HepG2 (cell line): ENCODE results near the gene DNPH1. TPM values are rescaled to one million over a fixed set of nuclear protein-coding genes. Genes with fewer than 3 reads are reported as not detected.

Source experiments
- ATAC-seq: fragments of 200-7000 bp; cut with Tn5 transposase; 3 replicates; pipeline ENCODE4 v1.9.1; 2020; ENCODE audit warnings: mild to moderate bottlenecking, moderate library complexity
- BruUV-seq: library from RNA; stranded (reverse); fragments of 400-500 nt; replicated peaks from 2 replicates; lab custom pipeline; 2021; lab: Mats Ljungman, UMichigan
- CTCF ChIA-PET: fragments of 300-600 bp; formaldehyde crosslinking; extraction: SDS; loops from one replicate; lab custom pipeline; 2021; ENCODE audit warnings: low total read pairs, inconsistent platforms, low intra/inter-chr PET ratio; lab: Yijun Ruan, JAX
- POLR2A ChIA-PET: fragments of 350-600 bp; sonication (Branson Sonifier 250); formaldehyde crosslinking; loops from one replicate; lab custom pipeline; 2020; ENCODE audit warnings: antibody characterized with exemption, inconsistent platforms; lab: Yijun Ruan, JAX
- DNase-seq: peaks from one replicate; pipeline ENCODE4 v3.0.0-alpha.2; 2015; ENCODE audit warnings: low spot score
- FAIRE-seq: peaks from 3 replicates; lab custom pipeline; 2011; peaks lifted over from hg19 to GRCh38; lab: Jason Lieb, UNC
- H2AFZ ChIP-seq: one replicate; pipeline ENCODE4 v1.6.1; 2011; ENCODE audit warnings: low read length, inconsistent platforms
- H3K27ac ChIP-seq: fragments of 300-600 bp; 3 replicates; pipeline ENCODE4 v1.8.0; 2011; ENCODE audit warnings: mixed run types, mild to moderate bottlenecking, mixed read lengths, low read length, inconsistent platforms; ENCODE audit not compliant: insufficient read depth; ENCODE audit errors: extremely low read length
- H3K27me3 ChIP-seq, 2 experiments: fragments of 200-600 bp in 1 of 2; 2 replicates in 1 of 2; 3 replicates in 1 of 2; pipeline versions ENCODE4 v1.6.0 to v1.8.0; 2011; ENCODE audit warnings: low read length in 2 of 2, mild to moderate bottlenecking in 2 of 2, moderate library complexity in 2 of 2, inconsistent platforms in 1 of 2; ENCODE audit not compliant: insufficient read depth in 2 of 2, control insufficient read depth in 1 of 2
- H3K36me3 ChIP-seq, 2 experiments: fragments of 200-600 bp in 1 of 2; replicated peaks in 1 of 2; 2 replicates in 1 of 2; 3 replicates in 1 of 2; pipeline versions ENCODE4 v1.5.1 to v1.8.0; 2011; ENCODE audit warnings: low read length in 2 of 2, inconsistent platforms in 1 of 2; ENCODE audit not compliant: insufficient read depth in 2 of 2, control insufficient read depth in 1 of 2
- H3K4me1 ChIP-seq: 2 replicates; pipeline ENCODE4 v1.5.1; 2012; ENCODE audit warnings: low read length, inconsistent platforms; ENCODE audit not compliant: insufficient read depth
- H3K4me2 ChIP-seq: 2 replicates; pipeline ENCODE4 v1.6.0; 2011; ENCODE audit warnings: low read depth, low read length, inconsistent platforms
- H3K4me3 ChIP-seq, 3 experiments: fragments of 200-600 bp in 1 of 3; sonication (generic), shearing (Covaris generic) in 1 of 3; replicated peaks in 1 of 3; 2 replicates each; pipeline ENCODE4 v1.5.1; 2011 to 2016; ENCODE audit warnings: low read length in 3 of 3, inconsistent platforms in 2 of 3, low read depth in 2 of 3, mild to moderate bottlenecking in 2 of 3, control low read depth in 1 of 3, mixed read lengths in 1 of 3; ENCODE audit not compliant: insufficient read depth in 1 of 3
- H3K79me2 ChIP-seq: one replicate; pipeline ENCODE4 v1.6.1; 2011; ENCODE audit warnings: low read length, inconsistent platforms; ENCODE audit not compliant: insufficient read depth
- H3K9ac ChIP-seq: 2 replicates; pipeline ENCODE4 v1.6.0; 2011; ENCODE audit warnings: mild to moderate bottlenecking, low read depth, low read length, inconsistent platforms; ENCODE audit not compliant: insufficient read depth
- H3K9me3 ChIP-seq: 2 replicates; pipeline ENCODE4 v1.5.1; 2012; ENCODE audit warnings: mild to moderate bottlenecking, low read length
- H4K20me1 ChIP-seq: 2 replicates; pipeline ENCODE4 v1.6.0; 2011; ENCODE audit warnings: inconsistent platforms, mild to moderate bottlenecking, low read length, moderate library complexity; ENCODE audit not compliant: insufficient read depth
- ETV6 ChIP-seq: sonication (generic); formaldehyde crosslinking; conservative IDR thresholded peaks from 2 replicates; pipeline ENCODE4 v1.4.0; 2020; ENCODE audit warnings: missing genetic modification reagents
- FOSL2 ChIP-seq: sonication (generic); formaldehyde crosslinking; IDR thresholded peaks from 2 replicates; pipeline ENCODE4 v1.4.0; 2020; ENCODE audit warnings: missing genetic modification reagents
- PITX1 ChIP-seq: sonication (generic); formaldehyde crosslinking; IDR thresholded peaks from 2 replicates; pipeline ENCODE4 v1.5.1; 2020; ENCODE audit warnings: mild to moderate bottlenecking, missing genetic modification reagents
- SSRP1 ChIP-seq: IDR thresholded peaks from 2 replicates; pipeline ENCODE4 v1.6.1; 2016; ENCODE audit warnings: control low read depth
- ZMYM2 ChIP-seq: sonication (generic); formaldehyde crosslinking; IDR thresholded peaks from 2 replicates; pipeline ENCODE4 v1.8.0; 2022; ENCODE audit warnings: mild to moderate bottlenecking, missing genetic modification reagents
- ZNF10 ChIP-seq: sonication (generic); formaldehyde crosslinking; IDR thresholded peaks from 2 replicates; pipeline ENCODE4 v1.4.0; 2020; ENCODE audit warnings: mild to moderate bottlenecking, low read depth, missing genetic modification reagents, borderline replicate concordance
- ZNF232 ChIP-seq: sonication (generic); formaldehyde crosslinking; IDR thresholded peaks from 2 replicates; pipeline ENCODE4 v1.4.0; 2020; ENCODE audit warnings: missing genetic modification reagents, borderline replicate concordance
- ZNF382 ChIP-seq: sonication (generic); formaldehyde crosslinking; IDR thresholded peaks from 2 replicates; pipeline ENCODE4 v1.5.0; 2020; ENCODE audit warnings: missing genetic modification reagents, mild to moderate bottlenecking, borderline replicate concordance
- ZNF761 ChIP-seq: sonication (generic); formaldehyde crosslinking; conservative IDR thresholded peaks from 2 replicates; pipeline ENCODE4 v1.4.0; 2020; ENCODE audit warnings: mild to moderate bottlenecking, missing genetic modification reagents
- WGBS: methylation state at CpG from one replicate; pipeline ENCODE4 v1.1.6; 2017; ENCODE audit warnings: low lambda C conversion rate; 5-methylcytosine and 5-hydroxymethylcytosine counted together
- in situ Hi-C: cut with HindIII; loops from 2 replicates; pipeline ENCODE4 v1.10.0; 2017; ENCODE audit warnings: low pct_unique_long_range_greater_than_20kb; ENCODE audit not compliant: extremely low pct_ligation_motif_present
- intact Hi-C: fragments of 100-400 bp; cut with micrococcal nuclease; formaldehyde crosslinking; loops from one replicate; pipeline ENCODE4 v1.10.0; 2022; ENCODE audit not compliant: unreplicated experiment
- polyA plus RNA-seq, 8 experiments: library from polyadenylated mRNA; depleted of rRNA in 3 of 8; stranded (reverse) in 7 of 8; unstranded in 1 of 8; fragments of >200 nt; fragmentation: Illumina TruSeq in 4 of 8; extraction: Trizol in 4 of 8; gene quantifications; 2 replicates each; pipeline versions ENCODE4 v1.2.1 to v1.2.3, GENCODE V29; 2011 to 2016; ENCODE audit warnings: low read depth in 4 of 8, missing spikeins in 1 of 8, mixed read lengths in 1 of 8; ENCODE audit not compliant: insufficient read depth in 1 of 8
- total RNA-seq, 5 experiments: library from RNA; depleted of rRNA; stranded (reverse); fragments of >200 nt; fragmentation: Illumina TruSeq; extraction: Trizol; gene quantifications; 2 replicates each; pipeline ENCODE4 v1.2.3, GENCODE V29; 2016; ENCODE audit warnings: low read depth in 1 of 5
- TF ChIP-seq, protein P1 (sequence below): sonication (generic); formaldehyde crosslinking; IDR thresholded peaks from 2 replicates; pipeline ENCODE4 v1.5.1; 2020; ENCODE audit warnings: mild to moderate bottlenecking, missing genetic modification reagents, borderline replicate concordance
- TF ChIP-seq, protein P2 (sequence below): sonication (generic); formaldehyde crosslinking; IDR thresholded peaks from 2 replicates; pipeline ENCODE4 v1.5.0; 2020; ENCODE audit warnings: missing genetic modification reagents
- TF ChIP-seq, protein P3 (sequence below): fragments of 450-650 bp; IDR thresholded peaks from 2 replicates; pipeline ENCODE4 v1.6.1; 2017

DNPH1 gene
- total and polyA plus RNA-seq, 2 of the 13 experiments (the other 11 are each of a cell fraction or from before 2014, with no cell fraction given) = 56.5 to 75.1 TPM

DNA sequence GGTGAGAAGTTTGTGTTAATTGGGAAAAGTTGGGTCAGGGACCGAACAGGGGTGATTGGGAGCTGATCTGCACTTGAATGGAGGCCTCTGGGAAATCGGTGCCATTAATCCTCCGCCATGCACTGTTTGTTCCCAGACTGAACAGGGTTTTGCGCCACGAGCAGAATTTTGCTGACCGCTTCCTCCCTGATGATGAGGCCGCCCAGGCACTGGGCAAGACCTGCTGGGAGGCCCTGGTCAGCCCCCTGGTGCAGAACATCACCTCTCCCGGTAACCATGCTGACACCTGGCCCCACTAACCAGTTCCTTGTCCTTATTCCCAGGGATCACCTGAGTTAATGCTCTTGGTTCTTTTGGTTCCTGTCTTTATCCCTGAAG, 25.6 kb downstream of the DNPH1 start:
- Histone ChIP-seq H2AFZ (no peak overlapping the region), H3K4me1 (0 out of 2 replicates have a peak, but pooled peaks cover 5% of the 10 kb centered on the region), H3K79me2 (no peaks in the 10 kb centered on the region), H3K36me3 (peaks cover 0 to 2% of the 10 kb centered on the region in 2 experiments; a peak in 2 of 5 replicates), H3K4me3 (no peak overlapping the region), H3K4me2 (no peak overlapping the region), H3K27me3 (no peaks in the 10 kb centered on the region), H3K9me3 (no peaks in the 10 kb centered on the region), H3K9ac (no peak overlapping the region), H4K20me1 (no peaks in the 10 kb centered on the region), H3K27ac (no peak overlapping the region)
- in situ Hi-C loops (no loop called here), intact Hi-C loops (no loop called here)
- POLR2A ChIA-PET = no interaction called here
- 92% methylated on average over 8 of the region's 8 CpGs for WGBS
- TF ChIP-seq ZNF382 (CRISPR knock-in tag) = no peak
- TF ChIP-seq, protein P1, sequence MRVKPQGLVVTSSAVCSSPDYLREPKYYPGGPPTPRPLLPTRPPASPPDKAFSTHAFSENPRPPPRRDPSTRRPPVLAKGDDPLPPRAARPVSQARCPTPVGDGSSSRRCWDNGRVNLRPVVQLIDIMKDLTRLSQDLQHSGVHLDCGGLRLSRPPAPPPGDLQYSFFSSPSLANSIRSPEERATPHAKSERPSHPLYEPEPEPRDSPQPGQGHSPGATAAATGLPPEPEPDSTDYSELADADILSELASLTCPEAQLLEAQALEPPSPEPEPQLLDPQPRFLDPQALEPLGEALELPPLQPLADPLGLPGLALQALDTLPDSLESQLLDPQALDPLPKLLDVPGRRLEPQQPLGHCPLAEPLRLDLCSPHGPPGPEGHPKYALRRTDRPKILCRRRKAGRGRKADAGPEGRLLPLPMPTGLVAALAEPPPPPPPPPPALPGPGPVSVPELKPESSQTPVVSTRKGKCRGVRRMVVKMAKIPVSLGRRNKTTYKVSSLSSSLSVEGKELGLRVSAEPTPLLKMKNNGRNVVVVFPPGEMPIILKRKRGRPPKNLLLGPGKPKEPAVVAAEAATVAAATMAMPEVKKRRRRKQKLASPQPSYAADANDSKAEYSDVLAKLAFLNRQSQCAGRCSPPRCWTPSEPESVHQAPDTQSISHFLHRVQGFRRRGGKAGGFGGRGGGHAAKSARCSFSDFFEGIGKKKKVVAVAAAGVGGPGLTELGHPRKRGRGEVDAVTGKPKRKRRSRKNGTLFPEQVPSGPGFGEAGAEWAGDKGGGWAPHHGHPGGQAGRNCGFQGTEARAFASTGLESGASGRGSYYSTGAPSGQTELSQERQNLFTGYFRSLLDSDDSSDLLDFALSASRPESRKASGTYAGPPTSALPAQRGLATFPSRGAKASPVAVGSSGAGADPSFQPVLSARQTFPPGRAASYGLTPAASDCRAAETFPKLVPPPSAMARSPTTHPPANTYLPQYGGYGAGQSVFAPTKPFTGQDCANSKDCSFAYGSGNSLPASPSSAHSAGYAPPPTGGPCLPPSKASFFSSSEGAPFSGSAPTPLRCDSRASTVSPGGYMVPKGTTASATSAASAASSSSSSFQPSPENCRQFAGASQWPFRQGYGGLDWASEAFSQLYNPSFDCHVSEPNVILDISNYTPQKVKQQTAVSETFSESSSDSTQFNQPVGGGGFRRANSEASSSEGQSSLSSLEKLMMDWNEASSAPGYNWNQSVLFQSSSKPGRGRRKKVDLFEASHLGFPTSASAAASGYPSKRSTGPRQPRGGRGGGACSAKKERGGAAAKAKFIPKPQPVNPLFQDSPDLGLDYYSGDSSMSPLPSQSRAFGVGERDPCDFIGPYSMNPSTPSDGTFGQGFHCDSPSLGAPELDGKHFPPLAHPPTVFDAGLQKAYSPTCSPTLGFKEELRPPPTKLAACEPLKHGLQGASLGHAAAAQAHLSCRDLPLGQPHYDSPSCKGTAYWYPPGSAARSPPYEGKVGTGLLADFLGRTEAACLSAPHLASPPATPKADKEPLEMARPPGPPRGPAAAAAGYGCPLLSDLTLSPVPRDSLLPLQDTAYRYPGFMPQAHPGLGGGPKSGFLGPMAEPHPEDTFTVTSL = no peak
- TF ChIP-seq ZMYM2 (CRISPR knock-in tag) = no peak
- no peak for TF ChIP-seq PITX1 (CRISPR knock-in tag)
- no peak for TF ChIP-seq ZNF232 (CRISPR knock-in tag)
- TF ChIP-seq, protein P2, sequence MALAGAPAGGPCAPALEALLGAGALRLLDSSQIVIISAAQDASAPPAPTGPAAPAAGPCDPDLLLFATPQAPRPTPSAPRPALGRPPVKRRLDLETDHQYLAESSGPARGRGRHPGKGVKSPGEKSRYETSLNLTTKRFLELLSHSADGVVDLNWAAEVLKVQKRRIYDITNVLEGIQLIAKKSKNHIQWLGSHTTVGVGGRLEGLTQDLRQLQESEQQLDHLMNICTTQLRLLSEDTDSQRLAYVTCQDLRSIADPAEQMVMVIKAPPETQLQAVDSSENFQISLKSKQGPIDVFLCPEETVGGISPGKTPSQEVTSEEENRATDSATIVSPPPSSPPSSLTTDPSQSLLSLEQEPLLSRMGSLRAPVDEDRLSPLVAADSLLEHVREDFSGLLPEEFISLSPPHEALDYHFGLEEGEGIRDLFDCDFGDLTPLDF = no peak
- no peak for TF ChIP-seq ETV6 (CRISPR knock-in tag)
- no peak for TF ChIP-seq ZNF761 (CRISPR knock-in tag)
- TF ChIP-seq, protein P3, sequence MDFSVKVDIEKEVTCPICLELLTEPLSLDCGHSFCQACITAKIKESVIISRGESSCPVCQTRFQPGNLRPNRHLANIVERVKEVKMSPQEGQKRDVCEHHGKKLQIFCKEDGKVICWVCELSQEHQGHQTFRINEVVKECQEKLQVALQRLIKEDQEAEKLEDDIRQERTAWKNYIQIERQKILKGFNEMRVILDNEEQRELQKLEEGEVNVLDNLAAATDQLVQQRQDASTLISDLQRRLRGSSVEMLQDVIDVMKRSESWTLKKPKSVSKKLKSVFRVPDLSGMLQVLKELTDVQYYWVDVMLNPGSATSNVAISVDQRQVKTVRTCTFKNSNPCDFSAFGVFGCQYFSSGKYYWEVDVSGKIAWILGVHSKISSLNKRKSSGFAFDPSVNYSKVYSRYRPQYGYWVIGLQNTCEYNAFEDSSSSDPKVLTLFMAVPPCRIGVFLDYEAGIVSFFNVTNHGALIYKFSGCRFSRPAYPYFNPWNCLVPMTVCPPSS = no peak
- TF ChIP-seq FOSL2 = no peak
- no peak for TF ChIP-seq ZNF10 (CRISPR knock-in tag)
- TF ChIP-seq SSRP1 (CRISPR knock-in tag) = no peak
- DNase-seq (no peak), ATAC-seq (no peak), FAIRE-seq (no peak)
- CTCF ChIA-PET = no interaction called here
- BruUV-seq = no TSS peak
